A673 (cell line): ENCODE measurements around the gene KIRREL3. TPM values are rescaled to one million over a fixed set of nuclear protein-coding genes. Genes with fewer than 3 reads are reported as not detected.

ENCODE experiments used
- BruUV-seq: library from RNA; stranded (reverse); fragments of 400-500 nt; replicated peaks from 2 replicates; lab custom pipeline; 2021; lab: Mats Ljungman, UMichigan
- CTCF ChIA-PET: fragments of 300-600 bp; sonication (Branson Sonifier 250); formaldehyde crosslinking; loops from one replicate; lab custom pipeline; 2022; ENCODE audit warnings: antibody characterized with exemption; lab: Charles Lee
- POLR2A ChIA-PET: fragments of 300-600 bp; sonication (Branson Sonifier 250); formaldehyde crosslinking; loops from one replicate; lab custom pipeline; 2022; ENCODE audit warnings: antibody characterized with exemption; ENCODE audit not compliant: low non-redundant PET; lab: Charles Lee
- DNase-seq: peaks from one replicate; pipeline ENCODE4 v3.0.0-alpha.2; 2015; ENCODE audit warnings: low spot score
- H3K27ac ChIP-seq: fragments of 200-600 bp; sonication (generic); 2 replicates; pipeline ENCODE4 v1.5.1; 2016; ENCODE audit warnings: mixed run types, low read depth, mild to moderate bottlenecking, mixed read lengths, antibody characterized with exemption, low read length; ENCODE audit not compliant: poor library complexity, severe bottlenecking
- H3K27me3 ChIP-seq: fragments of 200-600 bp; sonication (generic); replicated peaks from 2 replicates; pipeline ENCODE4 v1.6.1; 2017; ENCODE audit warnings: mixed run types, low read depth, mild to moderate bottlenecking, mixed read lengths, antibody characterized with exemption, low read length; ENCODE audit not compliant: insufficient read depth, poor library complexity
- H3K36me3 ChIP-seq: fragments of 200-600 bp; sonication (generic); 2 replicates; pipeline ENCODE4 v1.6.1; 2016; ENCODE audit warnings: mixed run types, mild to moderate bottlenecking, mixed read lengths, antibody characterized with exemption, low read length; ENCODE audit not compliant: insufficient read depth, poor library complexity, severe bottlenecking
- H3K4me1 ChIP-seq: fragments of 200-600 bp; sonication (generic); 2 replicates; pipeline ENCODE4 v1.6.1; 2017; ENCODE audit warnings: mixed run types, mild to moderate bottlenecking, mixed read lengths, antibody characterized with exemption, low read length; ENCODE audit not compliant: insufficient read depth, poor library complexity, severe bottlenecking
- H3K4me3 ChIP-seq: fragments of 200-600 bp; sonication (generic); 2 replicates; pipeline ENCODE4 v1.5.1; 2016; ENCODE audit warnings: low read depth, mixed run types, mild to moderate bottlenecking, mixed read lengths, low read length; ENCODE audit not compliant: poor library complexity, severe bottlenecking
- H3K9me3 ChIP-seq: fragments of 200-600 bp; sonication (generic); 2 replicates; pipeline ENCODE4 v1.6.1; 2016; ENCODE audit warnings: mixed run types, low read depth, mild to moderate bottlenecking, mixed read lengths, antibody characterized with exemption, low read length; ENCODE audit not compliant: poor library complexity, severe bottlenecking
- EZH2 ChIP-seq: fragments of 200-600 bp; sonication (generic); IDR thresholded peaks from 2 replicates; pipeline ENCODE4 v1.6.1; 2017; ENCODE audit warnings: borderline replicate concordance, low read depth, mild to moderate bottlenecking, mixed read lengths, antibody characterized with exemption, low read length; ENCODE audit not compliant: poor library complexity, severe bottlenecking
- intact Hi-C: fragments of 100-400 bp; cut with micrococcal nuclease; formaldehyde crosslinking; loops from one replicate; pipeline ENCODE4 v1.10.0; 2022; ENCODE audit not compliant: unreplicated experiment
- total RNA-seq: library from RNA; stranded (reverse); gene quantifications from 2 replicates; pipeline ENCODE4 v1.2.3, GENCODE V29; 2021
- TF ChIP-seq, protein P1 (sequence below): fragments of 300-800, 200-600 bp; sonication (generic); conservative IDR thresholded peaks from 2 replicates; pipeline ENCODE4 v1.5.1; 2017; ENCODE audit warnings: low read depth, mild to moderate bottlenecking, antibody characterized with exemption, low read length, moderate library complexity, mixed read lengths

The KIRREL3 gene
- total RNA-seq, 1 experiment from 2014 or later, result not detected

DNA sequence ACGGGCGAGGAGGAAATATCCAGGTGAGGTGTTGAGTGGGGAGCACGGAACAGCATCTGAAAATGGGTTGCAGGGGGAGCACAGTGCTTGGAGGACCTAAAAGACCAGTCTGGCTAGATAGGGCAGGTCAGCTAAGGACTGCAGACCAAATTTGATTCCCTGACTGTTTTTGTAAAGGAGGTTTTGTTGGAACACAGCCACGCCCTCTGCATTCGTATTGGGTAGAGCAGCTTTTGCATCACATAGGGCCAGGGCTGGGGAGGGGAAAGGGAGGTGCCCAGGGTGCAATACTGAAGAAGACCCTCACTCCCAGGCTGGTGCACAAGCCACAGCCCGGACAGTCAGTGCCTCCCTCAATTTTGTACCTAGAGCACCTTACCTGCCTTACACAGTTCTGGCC is 286.8 kb downstream of the KIRREL3 start:
- POLR2A ChIA-PET, result no interaction called here
- CTCF ChIA-PET, result no interaction called here
- no peaks in the 10 kb centered on the region for H3K36me3 ChIP-seq
- intact Hi-C loops, result no loop called here
- TF ChIP-seq EZH2, result no peak
- TF ChIP-seq, protein P1, sequence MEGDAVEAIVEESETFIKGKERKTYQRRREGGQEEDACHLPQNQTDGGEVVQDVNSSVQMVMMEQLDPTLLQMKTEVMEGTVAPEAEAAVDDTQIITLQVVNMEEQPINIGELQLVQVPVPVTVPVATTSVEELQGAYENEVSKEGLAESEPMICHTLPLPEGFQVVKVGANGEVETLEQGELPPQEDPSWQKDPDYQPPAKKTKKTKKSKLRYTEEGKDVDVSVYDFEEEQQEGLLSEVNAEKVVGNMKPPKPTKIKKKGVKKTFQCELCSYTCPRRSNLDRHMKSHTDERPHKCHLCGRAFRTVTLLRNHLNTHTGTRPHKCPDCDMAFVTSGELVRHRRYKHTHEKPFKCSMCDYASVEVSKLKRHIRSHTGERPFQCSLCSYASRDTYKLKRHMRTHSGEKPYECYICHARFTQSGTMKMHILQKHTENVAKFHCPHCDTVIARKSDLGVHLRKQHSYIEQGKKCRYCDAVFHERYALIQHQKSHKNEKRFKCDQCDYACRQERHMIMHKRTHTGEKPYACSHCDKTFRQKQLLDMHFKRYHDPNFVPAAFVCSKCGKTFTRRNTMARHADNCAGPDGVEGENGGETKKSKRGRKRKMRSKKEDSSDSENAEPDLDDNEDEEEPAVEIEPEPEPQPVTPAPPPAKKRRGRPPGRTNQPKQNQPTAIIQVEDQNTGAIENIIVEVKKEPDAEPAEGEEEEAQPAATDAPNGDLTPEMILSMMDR, result no peak
- H3K4me1 ChIP-seq, result no peaks in the 10 kb centered on the region
- H3K27me3 ChIP-seq, result peaks cover 4% of the 10 kb centered on the region
- no TSS peak for BruUV-seq
- no peak for DNase-seq
- no peaks in the 10 kb centered on the region for H3K9me3 ChIP-seq
- H3K4me3 ChIP-seq, result no peak overlapping the region
- no peak overlapping the region for H3K27ac ChIP-seq

DNA sequence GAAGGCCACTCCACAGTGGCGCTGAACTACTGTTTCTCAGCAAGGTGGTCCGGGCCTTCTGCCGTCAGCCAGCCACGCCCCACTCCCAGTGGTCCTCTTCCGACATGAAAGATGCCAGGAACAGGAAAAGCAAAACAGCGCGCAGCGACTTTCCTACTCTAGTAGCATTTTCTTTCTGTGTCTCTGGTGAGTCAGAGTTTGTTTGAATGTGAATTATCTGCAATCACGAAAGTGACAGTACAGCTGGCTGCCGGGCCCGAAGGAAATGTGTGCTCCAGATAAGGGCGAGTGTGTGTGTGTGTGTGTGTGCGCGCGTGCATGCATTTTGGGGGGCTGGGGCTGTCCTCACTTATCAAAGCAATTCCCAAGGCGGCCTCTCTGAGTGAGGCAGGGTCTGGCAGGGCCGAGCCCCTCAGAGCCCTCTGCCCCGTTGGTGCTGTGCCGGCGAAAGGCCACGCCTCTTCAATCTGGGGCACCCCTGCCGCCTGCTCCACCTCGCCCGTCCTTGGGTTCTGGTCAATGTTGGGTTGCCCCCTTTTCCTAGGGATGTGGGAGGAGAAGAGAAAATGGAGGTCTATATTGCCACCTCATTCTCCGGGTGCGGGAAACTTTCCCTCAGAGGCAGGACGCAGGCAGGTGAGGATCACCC is 288.5 kb downstream of the KIRREL3 start:
- H3K4me3 ChIP-seq, result no peak overlapping the region
- peaks cover 4% of the 10 kb centered on the region for H3K27me3 ChIP-seq
- no peaks in the 10 kb centered on the region for H3K4me1 ChIP-seq
- BruUV-seq, result no TSS peak
- DNase-seq, result no peak
- ChIA-PET CTCF (no interaction called here), POLR2A (no interaction called here)
- H3K36me3 ChIP-seq, result no peaks in the 10 kb centered on the region
- no peaks in the 10 kb centered on the region for H3K9me3 ChIP-seq
- intact Hi-C loops, result no loop called here
- TF ChIP-seq, protein P1, result no peak
- no peak for TF ChIP-seq EZH2
- H3K27ac ChIP-seq, result no peak overlapping the region

DNA sequence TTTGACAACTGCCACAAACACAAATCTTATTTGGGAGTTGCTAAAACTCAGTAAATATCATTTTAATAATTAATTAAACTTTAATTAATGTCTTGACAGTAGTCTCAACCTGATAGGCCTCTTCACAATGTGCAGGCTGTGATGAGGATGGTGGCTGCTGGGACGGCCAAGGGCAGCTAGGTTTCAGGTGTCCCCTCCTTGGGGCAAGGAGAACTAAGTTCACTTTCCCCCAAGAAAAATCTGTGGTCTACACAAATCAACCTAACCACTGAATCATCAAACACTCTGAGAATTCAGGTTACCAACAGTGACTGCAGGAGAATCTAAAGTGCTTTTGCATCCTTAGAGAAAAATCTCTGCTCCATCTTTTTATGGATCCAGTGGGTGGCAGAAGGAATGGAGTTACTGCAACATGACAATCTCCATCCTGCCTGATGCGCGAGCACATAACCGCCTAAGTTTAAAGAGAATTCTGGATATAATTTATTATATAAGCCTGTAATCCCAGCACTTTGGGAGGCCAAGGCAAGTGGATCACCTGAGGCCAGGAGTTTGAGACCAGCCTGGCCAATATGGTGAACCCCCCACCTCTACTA is 289.7 kb downstream of the KIRREL3 start:
- intact Hi-C loops, result no loop called here

More for the DNA sequence above, 289.7 kb downstream of the KIRREL3 start:
- Histone ChIP-seq H3K9me3 (no peaks in the 10 kb centered on the region), H3K36me3 (no peaks in the 10 kb centered on the region), H3K4me1 (no peaks in the 10 kb centered on the region), H3K4me3 (no peak overlapping the region), H3K27ac (no peak overlapping the region), H3K27me3 (peaks cover 4% of the 10 kb centered on the region)
- BruUV-seq, result no TSS peak
- TF ChIP-seq, protein P1, result no peak
- no peak for TF ChIP-seq EZH2
- ChIA-PET CTCF (interaction anchor here (0.6 kb wide), 1 partner anchor 137 kb away, joined by 8 read pairs; no protein-coding TSS in a partner anchor), POLR2A (no interaction called here)
- no peak for DNase-seq
